ENCODE data around the gene RTCB.

DNA sequence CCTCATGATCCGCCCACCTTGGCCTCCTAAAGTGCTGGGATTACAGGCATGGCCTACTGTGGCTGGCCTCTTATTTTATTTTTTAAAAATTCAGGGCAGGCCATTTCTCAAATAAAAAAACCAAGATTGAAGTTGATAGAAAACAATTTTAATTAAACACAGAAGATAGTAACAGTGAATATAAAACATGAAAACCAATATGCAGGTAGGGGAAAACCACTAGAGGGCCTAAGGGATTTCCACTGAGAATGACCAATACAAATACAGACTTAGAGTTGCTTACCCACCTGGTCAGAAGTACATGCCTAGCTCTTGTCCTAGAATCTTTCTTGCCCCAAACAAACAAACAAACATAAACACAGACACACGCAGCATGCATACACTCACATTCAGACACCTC lies 1.7 kb upstream of the RTCB start:
- TF ChIP-seq, protein P1, sequence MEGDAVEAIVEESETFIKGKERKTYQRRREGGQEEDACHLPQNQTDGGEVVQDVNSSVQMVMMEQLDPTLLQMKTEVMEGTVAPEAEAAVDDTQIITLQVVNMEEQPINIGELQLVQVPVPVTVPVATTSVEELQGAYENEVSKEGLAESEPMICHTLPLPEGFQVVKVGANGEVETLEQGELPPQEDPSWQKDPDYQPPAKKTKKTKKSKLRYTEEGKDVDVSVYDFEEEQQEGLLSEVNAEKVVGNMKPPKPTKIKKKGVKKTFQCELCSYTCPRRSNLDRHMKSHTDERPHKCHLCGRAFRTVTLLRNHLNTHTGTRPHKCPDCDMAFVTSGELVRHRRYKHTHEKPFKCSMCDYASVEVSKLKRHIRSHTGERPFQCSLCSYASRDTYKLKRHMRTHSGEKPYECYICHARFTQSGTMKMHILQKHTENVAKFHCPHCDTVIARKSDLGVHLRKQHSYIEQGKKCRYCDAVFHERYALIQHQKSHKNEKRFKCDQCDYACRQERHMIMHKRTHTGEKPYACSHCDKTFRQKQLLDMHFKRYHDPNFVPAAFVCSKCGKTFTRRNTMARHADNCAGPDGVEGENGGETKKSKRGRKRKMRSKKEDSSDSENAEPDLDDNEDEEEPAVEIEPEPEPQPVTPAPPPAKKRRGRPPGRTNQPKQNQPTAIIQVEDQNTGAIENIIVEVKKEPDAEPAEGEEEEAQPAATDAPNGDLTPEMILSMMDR (conservative IDR thresholded peaks at IDR 0.05; ENCODE audit: low read depth in 2 of 2): peak; percentile 46 to 69
- TF ChIP-seq, protein P2, sequence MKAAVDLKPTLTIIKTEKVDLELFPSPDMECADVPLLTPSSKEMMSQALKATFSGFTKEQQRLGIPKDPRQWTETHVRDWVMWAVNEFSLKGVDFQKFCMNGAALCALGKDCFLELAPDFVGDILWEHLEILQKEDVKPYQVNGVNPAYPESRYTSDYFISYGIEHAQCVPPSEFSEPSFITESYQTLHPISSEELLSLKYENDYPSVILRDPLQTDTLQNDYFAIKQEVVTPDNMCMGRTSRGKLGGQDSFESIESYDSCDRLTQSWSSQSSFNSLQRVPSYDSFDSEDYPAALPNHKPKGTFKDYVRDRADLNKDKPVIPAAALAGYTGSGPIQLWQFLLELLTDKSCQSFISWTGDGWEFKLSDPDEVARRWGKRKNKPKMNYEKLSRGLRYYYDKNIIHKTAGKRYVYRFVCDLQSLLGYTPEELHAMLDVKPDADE (IDR thresholded peaks at IDR 0.05): no peak
- TF ChIP-seq EZH2 (IDR thresholded peaks at IDR 0.05; ENCODE audit: low read depth, unreplicated experiment): no peak
- TF ChIP-seq CREB1 (CRISPR knock-in tag; IDR thresholded peaks at IDR 0.05; ENCODE audit: low read depth): no peak
- TF ChIP-seq, protein P3, sequence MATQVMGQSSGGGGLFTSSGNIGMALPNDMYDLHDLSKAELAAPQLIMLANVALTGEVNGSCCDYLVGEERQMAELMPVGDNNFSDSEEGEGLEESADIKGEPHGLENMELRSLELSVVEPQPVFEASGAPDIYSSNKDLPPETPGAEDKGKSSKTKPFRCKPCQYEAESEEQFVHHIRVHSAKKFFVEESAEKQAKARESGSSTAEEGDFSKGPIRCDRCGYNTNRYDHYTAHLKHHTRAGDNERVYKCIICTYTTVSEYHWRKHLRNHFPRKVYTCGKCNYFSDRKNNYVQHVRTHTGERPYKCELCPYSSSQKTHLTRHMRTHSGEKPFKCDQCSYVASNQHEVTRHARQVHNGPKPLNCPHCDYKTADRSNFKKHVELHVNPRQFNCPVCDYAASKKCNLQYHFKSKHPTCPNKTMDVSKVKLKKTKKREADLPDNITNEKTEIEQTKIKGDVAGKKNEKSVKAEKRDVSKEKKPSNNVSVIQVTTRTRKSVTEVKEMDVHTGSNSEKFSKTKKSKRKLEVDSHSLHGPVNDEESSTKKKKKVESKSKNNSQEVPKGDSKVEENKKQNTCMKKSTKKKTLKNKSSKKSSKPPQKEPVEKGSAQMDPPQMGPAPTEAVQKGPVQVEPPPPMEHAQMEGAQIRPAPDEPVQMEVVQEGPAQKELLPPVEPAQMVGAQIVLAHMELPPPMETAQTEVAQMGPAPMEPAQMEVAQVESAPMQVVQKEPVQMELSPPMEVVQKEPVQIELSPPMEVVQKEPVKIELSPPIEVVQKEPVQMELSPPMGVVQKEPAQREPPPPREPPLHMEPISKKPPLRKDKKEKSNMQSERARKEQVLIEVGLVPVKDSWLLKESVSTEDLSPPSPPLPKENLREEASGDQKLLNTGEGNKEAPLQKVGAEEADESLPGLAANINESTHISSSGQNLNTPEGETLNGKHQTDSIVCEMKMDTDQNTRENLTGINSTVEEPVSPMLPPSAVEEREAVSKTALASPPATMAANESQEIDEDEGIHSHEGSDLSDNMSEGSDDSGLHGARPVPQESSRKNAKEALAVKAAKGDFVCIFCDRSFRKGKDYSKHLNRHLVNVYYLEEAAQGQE (IDR thresholded peaks at IDR 0.05; ENCODE audit: unreplicated experiment): no peak
- TF ChIP-seq POLR2AphosphoS5 (IDR thresholded peaks at IDR 0.05; ENCODE audit: low read depth): no peak
